ENCODE data around the gene SLC34A3.

Gene SLC34A3

GRCh38 chr9:137278061-137278701, 47.5 kb downstream of the SLC34A3 start:
- DNase-seq, result no peak

GRCh38 chr9:137278721-137279711, 48.3 kb downstream of the SLC34A3 start:
- DNase-seq, result no peak

- DNase-seq, result no peak
These were observed 49.2 kb downstream of the SLC34A3 start for GRCh38 chr9:137279741-137280473.

- DNase-seq, result no peak
These were observed 50.0 kb downstream of the SLC34A3 start for GRCh38 chr9:137280474-137281344.

- DNase-seq, result no peak
These were observed 50.8 kb downstream of the SLC34A3 start for GRCh38 chr9:137281345-137282116.
